KOPT-K1 (cell line): Measurements from ENCODE around the gene KCTD3.

Source experiments
- H3K27ac ChIP-seq: fragments of 200-600 bp; sonication (generic); 2 replicates; pipeline ENCODE4 v1.5.1; 2016; ENCODE audit warnings: antibody characterized with exemption, mild to moderate bottlenecking, low read depth, low read length; ENCODE audit not compliant: poor library complexity, severe bottlenecking
- H3K36me3 ChIP-seq: fragments of 200-600 bp; sonication (generic); 2 replicates; pipeline ENCODE4 v1.5.1; 2017; ENCODE audit warnings: antibody characterized with exemption, mild to moderate bottlenecking, low read length, moderate library complexity; ENCODE audit not compliant: insufficient read depth
- H3K9me3 ChIP-seq: fragments of 200-600 bp; sonication (generic); 2 replicates; pipeline ENCODE4 v1.5.1; 2017; ENCODE audit warnings: antibody characterized with exemption, low read length, mild to moderate bottlenecking; ENCODE audit not compliant: insufficient read depth, poor library complexity, severe bottlenecking

KCTD3 gene

DNA sequence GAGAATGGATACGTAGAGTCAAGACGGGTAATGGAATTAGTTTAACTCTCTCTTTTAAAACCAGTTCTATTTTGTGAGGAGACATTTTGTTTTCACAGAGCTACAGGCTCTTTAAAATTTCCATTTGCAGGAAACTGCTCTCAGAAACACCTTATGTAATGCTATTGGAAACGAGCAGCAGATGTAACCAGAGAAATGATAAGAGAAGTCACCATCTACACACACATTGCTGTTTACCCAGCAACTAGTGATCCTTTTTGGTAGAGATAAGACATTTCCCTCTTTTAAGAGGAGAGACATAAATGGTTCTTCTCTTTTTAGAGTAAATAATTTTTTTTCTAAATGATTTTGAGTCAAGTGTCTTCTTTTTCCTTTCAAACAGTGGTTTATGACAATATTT is 80.6 kb downstream of the KCTD3 start:
- Histone ChIP-seq H3K27ac (no peak overlapping the region), H3K9me3 (no peaks in the 10 kb centered on the region), H3K36me3 (no peaks in the 10 kb centered on the region)

DNA sequence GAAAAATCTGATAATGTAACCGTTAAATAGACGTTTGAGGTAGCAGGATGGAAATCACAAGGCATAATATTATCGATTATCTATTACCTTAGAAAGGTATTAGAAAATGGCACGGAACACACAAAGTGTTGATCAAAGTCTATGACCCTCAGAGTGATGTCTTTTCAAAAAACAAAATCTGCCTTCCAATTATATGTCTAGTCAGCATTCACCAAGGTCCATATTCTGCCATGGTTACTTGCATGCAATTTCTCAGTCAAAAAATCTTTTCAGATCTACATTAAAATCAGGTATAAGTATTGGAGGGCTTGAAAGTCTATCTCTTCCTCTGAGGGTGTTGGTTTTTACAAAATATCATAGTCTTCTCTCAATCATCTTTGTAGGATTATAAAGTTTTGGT is 81.9 kb downstream of the KCTD3 start:
- H3K36me3 ChIP-seq: no peaks in the 10 kb centered on the region
- no peak overlapping the region for H3K27ac ChIP-seq
- no peaks in the 10 kb centered on the region for H3K9me3 ChIP-seq

DNA sequence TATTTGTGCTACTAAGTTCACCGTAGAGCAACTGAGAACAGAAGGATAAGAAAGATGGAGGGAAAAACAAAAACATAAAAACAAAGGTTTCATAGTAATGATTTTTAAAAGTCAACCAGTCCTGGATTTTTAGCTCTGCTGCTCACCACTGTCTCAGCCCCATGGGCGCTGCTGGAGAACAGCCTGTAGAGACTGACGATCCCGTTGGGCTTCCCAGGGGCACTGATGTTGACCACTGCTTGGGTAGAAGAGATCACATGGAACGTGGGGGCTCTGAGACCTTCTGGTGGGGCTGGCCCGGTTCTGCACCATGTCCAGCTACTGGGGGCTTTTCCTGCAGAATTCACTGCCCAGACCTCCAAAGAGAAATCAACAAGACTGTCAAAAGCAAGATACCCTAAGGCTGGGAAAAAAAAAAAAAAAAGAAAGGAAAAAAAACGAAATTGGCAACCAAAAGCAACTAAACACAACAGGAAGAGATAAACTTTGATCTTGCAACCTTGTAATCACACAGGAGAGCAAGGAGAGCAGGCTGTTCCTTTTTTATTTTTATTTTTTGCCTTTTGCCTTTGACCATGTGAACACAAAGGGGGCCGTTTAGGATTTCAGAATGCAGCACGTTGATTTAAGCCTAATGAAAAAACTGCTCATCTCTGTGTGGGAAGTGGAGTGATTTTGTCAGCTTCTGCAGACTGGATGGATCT is 83.5 kb downstream of the KCTD3 start:
- Histone ChIP-seq H3K27ac (no peak overlapping the region), H3K36me3 (no peaks in the 10 kb centered on the region), H3K9me3 (no peaks in the 10 kb centered on the region)

DNA sequence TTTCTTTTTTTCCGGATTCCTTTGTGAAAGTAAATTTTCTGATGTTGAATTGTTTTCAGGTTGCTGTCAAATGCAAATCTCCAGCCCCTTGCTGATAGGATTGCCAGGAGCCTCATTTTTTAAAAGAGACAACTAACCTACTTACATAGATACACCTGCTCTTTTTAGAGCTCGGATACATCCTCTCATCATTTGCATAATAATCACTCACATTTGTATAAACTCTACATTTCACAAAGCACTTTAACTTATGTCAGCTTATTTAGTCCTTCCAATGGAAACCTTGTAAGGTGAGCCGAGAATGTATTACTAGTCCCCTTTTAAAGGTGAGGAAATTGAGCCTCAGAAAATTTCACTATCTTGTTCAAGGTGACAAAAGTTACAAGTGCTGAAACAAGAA is 84.8 kb downstream of the KCTD3 start:
- Histone ChIP-seq H3K36me3 (no peaks in the 10 kb centered on the region), H3K27ac (no peak overlapping the region), H3K9me3 (no peaks in the 10 kb centered on the region)

DNA sequence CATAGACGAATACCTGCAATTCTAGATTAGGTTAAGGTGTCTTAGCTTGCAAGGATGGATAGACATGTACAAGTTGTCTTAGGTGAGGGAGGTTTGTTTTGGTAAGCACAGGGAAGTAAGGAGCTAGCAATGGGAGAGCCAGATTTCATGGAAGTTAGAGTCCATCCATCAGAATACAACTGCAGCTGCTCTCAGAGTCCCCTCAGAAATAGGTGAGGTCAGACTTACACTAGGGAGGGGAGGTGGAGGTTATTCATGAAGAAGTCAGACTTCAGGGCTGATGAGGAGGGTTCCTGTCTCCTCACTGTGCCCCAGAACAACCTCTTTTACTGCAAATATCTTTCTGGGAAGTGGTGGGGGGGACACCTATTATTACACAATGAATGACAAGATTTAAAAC is 85.3 kb downstream of the KCTD3 start:
- no peak overlapping the region for H3K27ac ChIP-seq
- H3K36me3 ChIP-seq: no peaks in the 10 kb centered on the region
- no peaks in the 10 kb centered on the region for H3K9me3 ChIP-seq

DNA sequence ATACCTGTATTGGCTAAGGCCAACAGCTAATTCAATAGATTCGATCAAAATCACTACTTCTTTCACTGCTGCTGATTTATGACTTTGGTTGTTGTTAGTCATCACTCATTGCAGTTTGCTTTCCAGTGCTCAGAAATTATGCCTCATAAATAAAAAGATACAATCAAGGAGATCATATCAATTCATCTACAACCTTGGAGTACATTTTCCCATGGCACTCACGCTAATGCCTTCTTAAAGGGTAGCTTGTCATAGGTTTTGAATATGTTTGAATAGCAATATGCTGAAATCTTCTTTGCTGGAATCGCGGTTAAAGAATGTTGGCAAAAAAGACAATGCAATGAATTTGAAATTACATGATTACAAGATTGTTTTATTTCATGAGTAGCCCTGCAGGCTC is 89.9 kb downstream of the KCTD3 start:
- Histone ChIP-seq H3K36me3 (no peaks in the 10 kb centered on the region), H3K27ac (no peak overlapping the region), H3K9me3 (no peaks in the 10 kb centered on the region)

DNA sequence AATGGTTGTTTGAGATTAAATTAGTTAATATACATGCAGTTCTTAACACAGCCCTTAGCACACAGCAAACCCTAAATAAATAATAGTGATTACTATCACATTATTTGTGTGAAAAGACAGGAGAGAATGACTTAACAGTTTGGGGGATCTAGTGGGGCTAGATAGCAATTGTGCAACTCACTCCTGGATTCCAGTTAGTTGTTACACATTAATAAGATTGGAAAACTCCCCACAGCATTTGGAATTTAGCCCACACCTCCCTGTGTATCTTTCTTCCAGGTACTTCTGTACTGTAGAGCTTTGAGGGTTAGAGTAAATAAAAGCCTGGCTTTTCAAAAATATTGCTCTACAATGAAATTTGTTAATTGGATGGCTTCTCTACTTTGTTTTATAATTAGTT is 93.2 kb downstream of the KCTD3 start:
- H3K36me3 ChIP-seq: no peaks in the 10 kb centered on the region
- H3K27ac ChIP-seq: no peak overlapping the region
- H3K9me3 ChIP-seq: no peaks in the 10 kb centered on the region

DNA sequence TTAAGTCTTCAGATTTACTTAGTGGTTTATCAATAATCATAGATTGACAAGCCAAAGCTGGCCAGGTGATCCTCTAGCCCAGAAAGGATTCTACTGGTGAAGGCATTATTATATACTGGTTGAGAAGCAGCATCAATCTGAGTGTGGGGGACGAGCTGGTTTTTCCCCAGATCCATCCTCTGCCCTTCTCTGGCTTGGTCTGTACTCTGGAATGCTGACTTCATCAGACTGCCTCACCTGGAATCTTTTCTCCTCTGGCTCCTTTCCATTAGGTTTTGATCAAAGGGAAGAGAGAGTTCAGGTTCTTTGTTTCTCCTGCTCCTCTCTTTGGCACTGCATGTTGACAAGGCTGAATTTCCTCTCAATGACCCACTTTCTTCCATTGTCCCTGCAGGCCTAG is 93.9 kb downstream of the KCTD3 start:
- Histone ChIP-seq H3K27ac (no peak overlapping the region), H3K36me3 (no peaks in the 10 kb centered on the region), H3K9me3 (no peaks in the 10 kb centered on the region)

DNA sequence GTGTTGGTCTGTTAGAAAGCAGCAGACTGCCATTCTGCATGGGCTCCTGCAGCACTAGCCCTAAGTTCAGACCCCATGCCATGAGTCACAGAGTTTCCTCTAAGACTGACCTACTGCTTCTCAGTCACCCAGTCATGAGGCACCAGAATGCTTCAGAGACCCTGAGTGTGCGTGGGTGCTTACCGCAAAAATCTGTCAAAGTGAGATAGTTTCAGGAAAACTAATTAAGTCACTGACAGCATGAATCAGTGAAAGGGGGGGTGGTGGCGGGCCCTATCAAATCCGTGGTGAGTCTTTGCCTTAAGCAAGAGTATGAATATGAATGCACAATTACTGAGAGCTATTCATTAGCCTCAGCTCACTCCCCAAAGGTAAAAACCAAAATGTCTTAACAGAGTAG is 98.1 kb downstream of the KCTD3 start:
- Histone ChIP-seq H3K36me3 (no peaks in the 10 kb centered on the region), H3K9me3 (no peaks in the 10 kb centered on the region), H3K27ac (no peak overlapping the region)

DNA sequence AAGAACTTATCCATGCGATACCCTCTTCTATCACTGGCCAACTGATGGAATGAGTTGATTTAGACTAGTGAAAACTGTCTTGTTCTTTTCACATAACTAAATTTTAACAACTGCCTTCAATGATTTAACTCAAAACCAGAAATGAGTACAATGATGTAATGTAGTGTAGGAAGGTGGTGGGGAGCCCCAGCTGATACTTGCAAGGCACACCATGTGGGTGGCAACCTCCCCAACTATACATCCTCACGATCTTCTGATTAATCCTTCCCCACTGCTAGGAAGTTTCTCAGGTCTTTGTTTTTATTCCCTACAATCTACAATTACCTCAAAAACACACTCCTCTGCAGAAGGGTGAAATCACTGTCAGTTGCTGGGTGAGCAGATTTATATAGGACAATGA is 100.7 kb downstream of the KCTD3 start:
- no peak overlapping the region for H3K27ac ChIP-seq
- no peaks in the 10 kb centered on the region for H3K36me3 ChIP-seq
- H3K9me3 ChIP-seq: no peaks in the 10 kb centered on the region

DNA sequence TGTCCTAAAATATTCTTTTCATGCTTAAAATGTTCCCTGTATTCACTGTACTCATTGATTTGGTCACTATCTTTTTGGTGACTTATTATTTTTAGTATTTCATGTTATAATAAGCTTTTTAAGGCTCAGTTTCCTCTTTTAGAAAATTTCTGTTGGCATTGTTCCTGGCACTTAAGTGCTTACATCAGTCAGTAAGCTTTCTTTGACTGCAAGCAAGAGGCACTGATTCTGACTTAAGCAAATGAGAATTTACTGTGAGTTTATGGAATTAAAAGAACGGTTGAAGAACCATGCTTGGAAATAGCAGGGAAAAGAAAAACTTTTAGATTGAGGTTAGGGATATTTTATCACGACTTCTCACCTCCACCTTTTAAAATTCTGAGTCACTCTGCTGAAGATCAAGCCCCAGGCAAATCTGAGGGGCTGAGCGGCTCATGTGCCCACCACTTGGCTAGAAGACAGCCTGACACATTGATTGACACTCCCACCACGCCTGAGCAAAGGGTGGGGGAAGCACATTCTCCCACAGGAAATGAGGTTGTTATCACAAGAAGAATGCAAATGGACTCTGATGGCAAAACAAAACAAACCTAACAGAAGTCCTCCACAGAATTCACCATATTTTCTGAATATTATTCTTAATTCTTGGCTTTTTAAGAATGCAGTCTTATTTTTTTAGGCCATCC is 102.8 kb downstream of the KCTD3 start:
- no peak overlapping the region for H3K27ac ChIP-seq
- no peaks in the 10 kb centered on the region for H3K36me3 ChIP-seq
- H3K9me3 ChIP-seq: no peaks in the 10 kb centered on the region
